ENCODE measurements around the gene USF3. TPM values are rescaled to one million over a fixed set of nuclear protein-coding genes. Genes with fewer than 3 reads are reported as not detected.

Gene USF3
- total and polyA plus RNA-seq, 9 of the 15 experiments (the other 6 are each of a cell fraction or from before 2014, with no cell fraction given): 1.4 to 6.9 (median 3.1) TPM

DNA sequence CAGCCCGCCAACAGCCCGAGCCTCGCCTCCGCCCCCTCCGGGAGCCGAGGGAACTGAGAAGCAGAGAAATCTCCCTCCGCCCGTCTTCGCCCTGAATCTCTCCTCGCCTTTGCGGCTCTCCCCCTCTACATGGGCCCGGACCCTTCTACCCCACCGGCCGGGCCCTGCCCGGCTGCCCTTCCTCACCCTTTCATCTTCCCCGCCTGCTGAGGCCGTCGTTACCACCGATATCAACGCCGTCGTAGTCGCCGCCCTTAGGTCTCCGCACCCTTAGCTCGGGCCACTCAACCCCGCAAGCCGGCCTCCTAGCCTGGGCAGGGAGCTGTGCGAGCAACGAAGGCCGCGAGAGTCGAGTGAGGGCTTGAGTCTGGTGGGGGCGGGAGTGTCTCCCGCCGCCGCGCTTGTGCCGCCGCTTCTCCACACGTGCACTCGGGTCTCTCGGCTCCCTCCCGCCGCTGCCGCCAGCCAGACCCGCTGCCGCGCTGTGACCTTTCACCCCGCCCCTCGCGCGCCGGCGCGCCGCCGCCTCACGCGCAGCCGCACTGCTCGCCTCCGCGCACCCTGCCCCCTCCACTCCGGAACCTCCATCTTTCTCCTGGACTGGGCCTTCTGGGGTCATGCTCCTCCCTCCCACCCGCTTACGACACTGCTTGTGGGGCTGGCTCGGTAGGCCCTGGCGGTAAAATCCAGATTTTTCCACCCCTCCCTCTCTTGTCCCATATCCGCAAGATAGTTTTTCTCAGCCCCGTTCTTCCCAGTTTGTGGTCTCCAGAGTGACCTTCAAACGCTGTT lies 49.5 kb upstream of the USF3 start, which contains the start of gene NAA50 (continued):
- 0 out of 2 replicates have a peak, but pooled peaks have one; percentile 17 for TF ChIP-seq ZKSCAN1 (IDR thresholded peaks at IDR 0.05; ENCODE audit: low read depth, low read length)
- peak in 1 of 2 experiments; percentile 69; a peak in 1 of 4 replicates for TF ChIP-seq HDAC1 (IDR thresholded peaks at IDR 0.05)
- TF ChIP-seq ZNF184 (CRISPR knock-in tag; IDR thresholded peaks at IDR 0.05): no peak
- no peak for TF ChIP-seq SMARCB1 (IDR thresholded peaks at IDR 0.05; ENCODE audit: insufficient read length, low read depth)
- TF ChIP-seq, protein P1, sequence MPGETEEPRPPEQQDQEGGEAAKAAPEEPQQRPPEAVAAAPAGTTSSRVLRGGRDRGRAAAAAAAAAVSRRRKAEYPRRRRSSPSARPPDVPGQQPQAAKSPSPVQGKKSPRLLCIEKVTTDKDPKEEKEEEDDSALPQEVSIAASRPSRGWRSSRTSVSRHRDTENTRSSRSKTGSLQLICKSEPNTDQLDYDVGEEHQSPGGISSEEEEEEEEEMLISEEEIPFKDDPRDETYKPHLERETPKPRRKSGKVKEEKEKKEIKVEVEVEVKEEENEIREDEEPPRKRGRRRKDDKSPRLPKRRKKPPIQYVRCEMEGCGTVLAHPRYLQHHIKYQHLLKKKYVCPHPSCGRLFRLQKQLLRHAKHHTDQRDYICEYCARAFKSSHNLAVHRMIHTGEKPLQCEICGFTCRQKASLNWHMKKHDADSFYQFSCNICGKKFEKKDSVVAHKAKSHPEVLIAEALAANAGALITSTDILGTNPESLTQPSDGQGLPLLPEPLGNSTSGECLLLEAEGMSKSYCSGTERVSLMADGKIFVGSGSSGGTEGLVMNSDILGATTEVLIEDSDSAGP (CRISPR knock-in tag; IDR thresholded peaks at IDR 0.05): no peak
- TF ChIP-seq, protein P2, sequence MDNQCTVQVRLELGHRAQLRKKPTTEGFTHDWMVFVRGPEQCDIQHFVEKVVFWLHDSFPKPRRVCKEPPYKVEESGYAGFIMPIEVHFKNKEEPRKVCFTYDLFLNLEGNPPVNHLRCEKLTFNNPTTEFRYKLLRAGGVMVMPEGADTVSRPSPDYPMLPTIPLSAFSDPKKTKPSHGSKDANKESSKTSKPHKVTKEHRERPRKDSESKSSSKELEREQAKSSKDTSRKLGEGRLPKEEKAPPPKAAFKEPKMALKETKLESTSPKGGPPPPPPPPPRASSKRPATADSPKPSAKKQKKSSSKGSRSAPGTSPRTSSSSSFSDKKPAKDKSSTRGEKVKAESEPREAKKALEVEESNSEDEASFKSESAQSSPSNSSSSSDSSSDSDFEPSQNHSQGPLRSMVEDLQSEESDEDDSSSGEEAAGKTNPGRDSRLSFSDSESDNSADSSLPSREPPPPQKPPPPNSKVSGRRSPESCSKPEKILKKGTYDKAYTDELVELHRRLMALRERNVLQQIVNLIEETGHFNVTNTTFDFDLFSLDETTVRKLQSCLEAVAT (IDR thresholded peaks at IDR 0.05): peak in 1 of 2 experiments; percentile 47; a peak in 1 of 4 replicates
- TF ChIP-seq OTX1 (CRISPR knock-in tag; IDR thresholded peaks at IDR 0.05): 0 out of 2 replicates have a peak, but pooled peaks have one; percentile 17
- TF ChIP-seq EHMT2 (IDR thresholded peaks at IDR 0.05): no peak
- TF ChIP-seq, protein P3, sequence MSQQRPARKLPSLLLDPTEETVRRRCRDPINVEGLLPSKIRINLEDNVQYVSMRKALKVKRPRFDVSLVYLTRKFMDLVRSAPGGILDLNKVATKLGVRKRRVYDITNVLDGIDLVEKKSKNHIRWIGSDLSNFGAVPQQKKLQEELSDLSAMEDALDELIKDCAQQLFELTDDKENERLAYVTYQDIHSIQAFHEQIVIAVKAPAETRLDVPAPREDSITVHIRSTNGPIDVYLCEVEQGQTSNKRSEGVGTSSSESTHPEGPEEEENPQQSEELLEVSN (IDR thresholded peaks at IDR 0.05; ENCODE audit: borderline replicate concordance in 1 of 2, extremely low read depth in 1 of 2, insufficient read depth in 1 of 2, insufficient read length in 1 of 2, low read depth in 1 of 2, low read length in 1 of 2, poor library complexity in 1 of 2, severe bottlenecking in 1 of 2): peak; percentile 92 to 95
- peak; percentile 90; the same call in 1 of the 2 replicates for TF ChIP-seq ZBTB7A (IDR thresholded peaks at IDR 0.05; ENCODE audit: borderline replicate concordance, control insufficient read depth, low read depth, low read length)
- TF ChIP-seq CBX2 (IDR thresholded peaks at IDR 0.05; ENCODE audit: insufficient read depth, low read length, poor library complexity, severe bottlenecking): no peak
- 0 out of 2 replicates have a peak, but pooled peaks have one; percentile 81 for TF ChIP-seq RBM14 (IDR thresholded peaks at IDR 0.05; ENCODE audit: borderline replicate concordance, insufficient read depth, low read depth, low read length)
- peak; percentile 59 for TF ChIP-seq TAF1 (IDR thresholded peaks at IDR 0.05; ENCODE audit: control insufficient read depth, extremely low read depth, insufficient read depth, low read length, severe bottlenecking)
- peak; percentile 61; the same call in 1 of the 2 replicates for TF ChIP-seq ESRRA (IDR thresholded peaks at IDR 0.05; ENCODE audit: borderline replicate concordance, low read depth)
- peak; percentile 76 to 78; a peak in 2 of 4 replicates for TF ChIP-seq MAZ (CRISPR knock-in tag; conservative IDR thresholded peaks at IDR 0.05 in 1 of 2, IDR thresholded peaks at IDR 0.05 in 1 of 2)
- peak; percentile 92 for TF ChIP-seq RBFOX2 (IDR thresholded peaks at IDR 0.05; ENCODE audit: low read depth, low read length)
- TF ChIP-seq PTRF (tag; IDR thresholded peaks at IDR 0.05): no peak
- no peak for TF ChIP-seq FOXM1 (IDR thresholded peaks at IDR 0.05; ENCODE audit: low read depth)
- 0 out of 2 replicates have a peak, but pooled peaks have one; percentile 63 for TF ChIP-seq FOXM1 (CRISPR knock-in tag; IDR thresholded peaks at IDR 0.05; ENCODE audit: low read depth)
- TF ChIP-seq ZNF717 (CRISPR knock-in tag; IDR thresholded peaks at IDR 0.05): 0 out of 2 replicates have a peak, but pooled peaks have one; percentile 32
- no peak for TF ChIP-seq CCAR2 (IDR thresholded peaks at IDR 0.05; ENCODE audit: low read depth, low read length)
- TF ChIP-seq SIN3A (IDR thresholded peaks at IDR 0.05; ENCODE audit: borderline replicate concordance in 2 of 2, control insufficient read depth in 1 of 2, low read depth in 2 of 2, low read length in 2 of 2): 0 out of 4 replicates have a peak, but pooled peaks of 1 of the 2 experiments have one; percentile 48
